ENCODE data around the gene COG4. TPM values are rescaled to one million over a fixed set of nuclear protein-coding genes. Genes with fewer than 3 reads are reported as not detected.
A peak's percentile ranks its signal among the peaks of the same experiment; 100 is the strongest.

The COG4 gene
- 45.6 and 62.0 TPM in 2 replicates for total RNA-seq

DNA sequence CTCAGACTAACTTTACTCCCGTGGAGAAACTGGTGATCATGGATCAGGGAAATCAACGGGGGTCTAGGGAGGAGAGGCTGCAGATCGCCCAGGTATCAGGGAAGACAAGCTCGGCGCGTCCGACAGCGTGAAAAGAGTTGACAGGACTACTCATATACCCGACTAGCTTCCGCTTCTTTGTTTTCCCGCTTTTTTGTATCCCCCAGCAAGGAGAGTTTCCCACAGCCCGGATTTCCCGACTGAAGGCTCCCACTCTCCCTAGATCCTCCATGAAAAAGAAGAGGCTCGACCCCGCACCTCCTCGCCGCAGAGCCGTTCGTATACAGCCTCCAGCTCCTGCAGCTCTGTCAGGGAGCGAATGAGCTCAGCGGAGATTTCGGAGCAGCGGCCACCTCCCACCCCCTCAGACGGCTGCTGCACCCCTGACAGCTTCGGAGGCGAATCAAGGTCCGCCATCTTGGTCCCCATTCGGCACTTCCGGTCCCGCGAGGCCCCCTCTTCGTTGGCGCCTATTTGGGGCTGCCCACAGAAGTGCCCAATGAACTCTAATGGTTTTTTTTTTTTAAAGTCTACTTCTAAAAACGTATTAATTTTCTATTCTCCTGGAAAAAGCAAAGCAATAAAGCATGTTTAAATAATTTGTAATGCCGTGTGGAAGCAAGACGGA lies at the start of gene COG4:
Gene COG4, minus strand, starts transcription at position 479 of the 667 bp plus-strand sequence. Its CDS starts 11 bp downstream, at position 468.

DNA sequence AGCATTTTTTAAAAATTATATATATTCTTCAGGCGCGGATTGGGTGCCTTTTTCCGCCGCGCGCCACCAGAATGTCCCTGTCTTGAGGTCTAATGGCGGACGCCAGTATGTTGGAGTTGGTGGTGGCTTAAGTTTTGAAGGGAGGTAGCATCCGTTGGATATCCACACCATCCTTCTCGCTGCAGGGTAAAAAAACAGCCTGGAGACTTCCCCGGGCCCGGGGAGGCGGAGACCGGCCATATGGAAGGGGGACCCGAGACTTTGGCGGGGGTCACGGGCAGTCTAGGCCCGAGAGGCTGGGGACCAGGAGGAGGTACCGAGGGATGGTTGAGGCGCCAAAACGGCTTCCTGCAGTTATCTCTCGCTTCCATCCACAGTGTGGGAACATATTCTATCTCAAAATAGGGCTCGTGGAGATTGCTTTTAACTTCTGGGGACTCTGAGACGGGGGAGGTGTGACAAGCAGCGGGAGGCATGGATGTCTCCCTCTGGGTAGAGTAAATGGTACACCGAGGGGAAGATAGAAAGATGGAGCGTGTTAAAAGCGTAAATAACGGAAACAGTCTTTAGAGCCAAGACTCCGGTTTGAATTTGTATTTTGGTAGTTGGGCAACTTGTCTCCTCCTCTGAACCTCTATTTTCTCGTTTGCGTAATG lies 517 bp upstream of the COG4 start, which contains the start of gene SF3B3:
Gene SF3B3, plus strand, starts transcription at position 74 of the 656 bp plus-strand sequence. CDS start 2,841 bp downstream, outside the sequence.

DNA sequence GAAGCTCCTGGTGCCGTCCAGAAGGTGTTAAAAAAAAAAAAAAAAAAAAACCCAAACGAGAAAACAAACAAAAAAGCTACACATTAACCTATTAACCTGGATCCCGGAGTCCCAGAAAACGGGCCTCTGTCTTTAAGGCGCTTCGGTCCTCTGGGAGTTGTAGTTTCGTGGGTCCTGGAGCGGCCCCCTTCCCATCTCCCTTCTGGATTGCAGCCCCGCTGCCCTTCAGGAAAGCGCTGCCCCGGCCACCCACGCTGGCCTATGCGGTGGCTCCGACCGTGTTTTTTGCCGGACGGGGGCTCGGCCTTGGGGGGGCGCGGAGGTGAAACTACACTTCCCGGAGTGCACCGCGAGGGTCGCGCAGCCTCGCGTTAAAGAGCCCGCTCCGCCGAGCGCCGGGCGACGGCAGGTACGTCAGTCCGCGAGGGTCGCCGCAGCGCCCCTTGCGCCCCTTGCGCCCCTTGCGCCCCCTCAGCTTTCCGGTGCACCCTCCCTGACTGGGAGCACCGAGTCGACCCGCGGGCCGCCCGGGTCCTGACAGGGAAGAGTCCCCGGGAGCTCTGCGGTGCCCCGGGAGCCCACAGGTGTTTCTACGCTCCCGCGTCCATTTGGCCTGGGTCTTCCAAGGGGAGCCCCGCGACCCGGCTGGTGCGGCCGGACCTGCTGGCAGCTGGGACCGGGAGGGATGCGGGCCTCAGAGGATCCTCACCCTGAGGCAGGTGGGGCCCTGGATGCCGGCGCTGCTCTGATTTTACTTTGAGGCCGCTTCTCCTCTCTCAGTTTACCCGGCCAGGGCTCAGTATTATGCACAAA lies 68.9 kb downstream of the COG4 start, which contains the start of gene FCSK:
Gene FCSK, plus strand, starts transcription at position 374 of the 813 bp plus-strand sequence. CDS start 8,596 bp downstream, outside the sequence.

DNA sequence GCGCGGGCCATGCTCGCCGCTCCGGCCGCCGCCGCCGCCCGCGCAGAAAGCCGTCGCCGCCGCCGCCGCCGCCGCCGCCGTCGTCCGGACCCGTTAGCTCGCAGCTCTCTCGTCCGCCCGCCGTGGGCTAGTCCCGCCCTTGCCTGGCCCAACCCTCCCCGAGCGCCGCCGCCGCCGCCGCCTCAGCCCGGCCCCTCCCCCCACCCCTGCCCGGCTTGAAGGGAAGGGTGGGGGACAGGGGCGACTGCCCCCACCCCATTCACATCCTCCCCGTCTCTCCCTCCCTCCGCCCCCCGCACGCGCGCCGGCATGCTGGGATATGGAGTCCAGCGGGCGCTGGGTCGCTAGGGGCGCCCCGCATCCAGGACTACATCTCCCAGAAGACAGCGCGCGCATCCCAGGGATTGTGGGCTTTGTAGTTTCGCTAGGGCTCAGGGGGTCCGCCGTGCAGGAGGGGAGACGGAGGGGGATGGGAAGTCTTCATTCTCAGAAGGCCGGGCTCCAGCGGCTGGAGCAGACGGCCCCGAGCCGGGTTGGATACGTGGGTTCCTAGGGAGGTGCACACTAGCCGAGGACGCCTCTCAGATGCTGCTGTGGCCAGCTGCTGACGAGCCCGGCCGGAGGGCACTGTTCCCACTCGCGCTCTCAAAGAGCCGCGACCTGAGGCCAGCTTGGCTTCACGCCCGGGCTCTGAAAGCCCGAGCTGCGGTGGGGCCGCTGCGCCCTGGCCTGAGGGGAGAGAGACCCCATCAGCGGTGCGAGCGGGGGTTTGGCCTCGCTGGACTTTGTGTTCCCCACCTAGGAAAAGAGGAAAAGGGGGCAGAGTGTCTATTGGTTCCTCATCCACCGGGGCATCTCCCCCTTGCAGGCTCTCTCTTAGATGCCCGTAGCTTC lies 84.1 kb downstream of the COG4 start, which contains the start of gene ST3GAL2:
Gene ST3GAL2, minus strand, starts transcription at position 132 of the 894 bp plus-strand sequence. CDS start 40,570 bp downstream, outside the sequence.

Small RNA genes lying within 50 kb of the gene (small RNA-seq; reads per million reads assigned to genes)
- gene RNU6-23P: 0.41 reads per million, percentile 21 among the genes with 10 or more reads in this experiment
- not detected for gene RPS27P26
- 1.1 reads per million, percentile 61 among the genes with 10 or more reads in this experiment for gene SNORD111
- gene SNORD111B: 122 reads per million, percentile 99 among the genes with 10 or more reads in this experiment

Other genes starting within 250 kb of the COG4 start
- gene AARS1, start 234.0 kb downstream of the COG4 start, total RNA-seq: 67.6 and 97.7 TPM in 2 replicates
- gene DDX19B, start 224.4 kb downstream of the COG4 start, total RNA-seq: 31.6 and 32.6 TPM in 2 replicates
- 37.5 and 47.1 TPM in 2 replicates for gene DDX19A, start 176.7 kb downstream of the COG4 start, total RNA-seq
- gene ST3GAL2, start 84.5 kb downstream of the COG4 start, total RNA-seq: 22.0 and 28.9 TPM in 2 replicates
- gene FCSK, start 69.0 kb downstream of the COG4 start, total RNA-seq: 7.3 and 9.6 TPM in 2 replicates
- 154 and 204 TPM in 2 replicates for gene SF3B3, start 262 bp upstream of the COG4 start, total RNA-seq
- gene IL34, start 123.0 kb upstream of the COG4 start, total RNA-seq: 0.59 and 0.73 TPM in 2 replicates
- gene MTSS2, start 162.5 kb upstream of the COG4 start, total RNA-seq: 27.8 and 32.0 TPM in 2 replicates

Data from subcutaneous preadipocyte (primary cell).